Ovary (tissue), 9 donors: ENCODE data around the gene NUTM1. TPM values are rescaled to one million over a fixed set of nuclear protein-coding genes. Genes with fewer than 3 reads are reported as not detected.

Experiments used
- microRNA counts: library from miRNA; unstranded; fragments of <30 nt; microRNA quantifications from one replicate; lab custom pipeline; 2016
- microRNA-seq, 3 donors: library from miRNA; unstranded; fragments of <30 nt; microRNA quantifications; one replicate each; pipeline versions ENCODE4 to v1.2.0, GENCODE V29; 2019 to 2020
- polyA plus RNA-seq, 2 donors: library from polyadenylated mRNA; stranded (reverse); fragments of 200-250 nt in 1 of 2; fragments of 350-450 nt in 1 of 2; fragmentation: Illumina TruSeq in 1 of 2; extraction: RNeasy Lipid Tissue Mini Kit (QIAGEN cat#74804) in 1 of 2; gene quantifications; one replicate each; pipeline ENCODE4 v1.2.3, GENCODE V29; 2013 to 2014
- small RNA-seq: library from RNA; depleted of rRNA; stranded (forward); fragments of <200 nt; gene quantifications from one replicate; pipeline ENCODE3, GENCODE V24; 2016
- total RNA-seq, 7 donors: library from RNA; depleted of rRNA in 2 of 7; stranded (reverse); fragments of >200 nt in 2 of 7; fragmentation: NEBNext Ultra II Directional in 3 of 7; extraction: Animal tissue kit (Norgen Biotek cat#: 25700) in 3 of 7; gene quantifications; one replicate each; pipeline versions ENCODE4 v1.1.0 to v1.2.4, GENCODE V29; 2016 to 2023
- donor health status: DM: no; HTN: no; CAD: no; lungs with moderate emphysema.
- donor health status: DM: no; HTN: no; CAD: no.
- donor health status: Bipolar disorder and iron deficiency.
- donor health status: DM: yes; HTN: yes; CAD: no.
- donor health status: DM: no; HTN: no; CAD: no.
- donor health status: DM: yes; HTN: yes; CAD: no.

NUTM1 gene
- total and polyA plus RNA-seq, 9 donors: not detected

MicroRNAs encoded within 50 kb of the gene (microRNA counts, 767-probe panel; counts per million panel counts)
- 3,268 counts per million, percentile 86 among the panel's probes with 10 or more counts for microRNA hsa-miR-1233 (lab: Ali Mortazavi, UCI)

Small RNAs within 50 kb of the gene (microRNA-seq; reads per million reads assigned to microRNA genes)
- 0 reads per million in 3 donors for gene MIR1233-1

Small RNAs within 50 kb of the gene (small RNA-seq; reads per million reads assigned to genes)
- gene MIR1233-1 (not detected), gene RF00019 (not detected)

Other genes with a start within 250 kb of the NUTM1 start
- 10 to 100 TPM; 27.4 to 57.4 (median 41.2) TPM for gene EMC7, start 241.5 kb upstream of the NUTM1 start, total RNA-seq
- gene EMC7, start 241.5 kb upstream of the NUTM1 start, polyA plus RNA-seq: 100 to 1,000 TPM in 1 of 2 donors, 10 to 100 TPM in 1; 63.6 to 118 TPM
- gene PGBD4, start 241.2 kb upstream of the NUTM1 start, total RNA-seq: 1 to 10 TPM in 4 of 7 donors, under 1 TPM in 3; 0.69 to 1.6 (median 1.1) TPM
- 1 to 10 TPM in 1 of 2 donors, under 1 TPM in 1; 0.46 to 1.0 TPM for gene PGBD4, start 241.2 kb upstream of the NUTM1 start, polyA plus RNA-seq
- gene KATNBL1, start 133.2 kb upstream of the NUTM1 start, total RNA-seq: 10 to 100 TPM; 23.7 to 52.2 (median 37.4) TPM
- 10 to 100 TPM; 12.9 to 27.1 TPM for gene KATNBL1, start 133.2 kb upstream of the NUTM1 start, polyA plus RNA-seq
- 100 to 1,000 TPM in 1 of 7 donors, 10 to 100 TPM in 6; 84.4 to 107 (median 89.9) TPM for gene EMC4, start 118.3 kb upstream of the NUTM1 start, total RNA-seq
- gene EMC4, start 118.3 kb upstream of the NUTM1 start, polyA plus RNA-seq: 100 to 1,000 TPM; 148 to 178 TPM
- 10 to 100 TPM in 5 of 7 donors, 1 to 10 TPM in 2; 7.1 to 13.2 (median 11.4) TPM for gene SLC12A6, start 5.5 kb upstream of the NUTM1 start, total RNA-seq
- 10 to 100 TPM in 1 of 2 donors, 1 to 10 TPM in 1; 6.9 to 19.7 TPM for gene SLC12A6, start 5.5 kb upstream of the NUTM1 start, polyA plus RNA-seq
- gene NOP10, start 179 bp upstream of the NUTM1 start, total RNA-seq: 100 to 1,000 TPM in 1 of 7 donors, 10 to 100 TPM in 6; 46.5 to 117 (median 53.0) TPM
- 100 to 1,000 TPM in 1 of 2 donors, 10 to 100 TPM in 1; 96.5 to 189 TPM for gene NOP10, start 179 bp upstream of the NUTM1 start, polyA plus RNA-seq
- gene LPCAT4, start 23.9 kb downstream of the NUTM1 start, total RNA-seq: 10 to 100 TPM in 6 of 7 donors, 1 to 10 TPM in 1; 8.9 to 44.3 (median 34.4) TPM
- 10 to 100 TPM; 15.9 to 22.6 TPM for gene LPCAT4, start 23.9 kb downstream of the NUTM1 start, polyA plus RNA-seq
- gene GOLGA8A, start 94.5 kb downstream of the NUTM1 start, total RNA-seq: 100 to 1,000 TPM in 2 of 7 donors, 10 to 100 TPM in 5; 21.7 to 130 (median 70.1) TPM
- 100 to 1,000 TPM in 1 of 2 donors, 10 to 100 TPM in 1; 69.4 to 113 TPM for gene GOLGA8A, start 94.5 kb downstream of the NUTM1 start, polyA plus RNA-seq
- gene GOLGA8B, start 240.3 kb downstream of the NUTM1 start, total RNA-seq: 100 to 1,000 TPM in 4 of 7 donors, 10 to 100 TPM in 3; 59.8 to 144 (median 109) TPM
- gene GOLGA8B, start 240.3 kb downstream of the NUTM1 start, polyA plus RNA-seq: 10 to 100 TPM; 56.3 to 78.9 TPM